Measurements from ENCODE around the gene PTPRT. TPM values are rescaled to one million over a fixed set of nuclear protein-coding genes. Genes with fewer than 3 reads are reported as not detected.

The PTPRT gene
- total and polyA plus RNA-seq, 2 of the 13 experiments (the other 11 are each of a cell fraction or from before 2014, with no cell fraction given): under 0.01 to 0.09 TPM

GRCh38 chr20:42063141-42063540 lies 1126.6 kb downstream of the PTPRT start (continued):
- TF ChIP-seq ZNF160 (CRISPR knock-in tag; IDR thresholded peaks at IDR 0.05): no peak

GRCh38 chr20:42053350-42053749 lies 1136.4 kb downstream of the PTPRT start:
- intact Hi-C loops (cut with micrococcal nuclease; ENCODE audit: unreplicated experiment): no loop called here
- POLR2A ChIA-PET: no interaction called here
- WGBS (ENCODE audit: low lambda C conversion rate): 4% methylated on average over 3 of the region's 3 CpGs
- BruUV-seq (replicated peaks): no TSS peak
- FAIRE-seq (no peak), ATAC-seq (no peak), DNase-seq (ENCODE audit: low spot score) (no peak)
- H3K79me2 ChIP-seq (ENCODE audit: insufficient read depth, low read length): no peaks in the 10 kb centered on the region
- no peak overlapping the region for H2AFZ ChIP-seq (ENCODE audit: low read length)
- no peaks in the 10 kb centered on the region for H3K9me3 ChIP-seq (ENCODE audit: low read length)
- H3K36me3 ChIP-seq (replicated peaks in 1 of 2; ENCODE audit: control insufficient read depth in 1 of 2, insufficient read depth in 2 of 2, low read length in 2 of 2): no peaks in the 10 kb centered on the region
- no peak overlapping the region for H3K27ac ChIP-seq (ENCODE audit: extremely low read length, insufficient read depth, low read length)
- CTCF ChIA-PET (ENCODE audit: low intra/inter-chr PET ratio, low total read pairs): no interaction called here
- H3K4me3 ChIP-seq (replicated peaks in 1 of 3; ENCODE audit: insufficient read depth in 1 of 3, low read depth in 2 of 3, low read length in 3 of 3): no peak overlapping the region
- TF ChIP-seq ZNF235 (CRISPR knock-in tag; IDR thresholded peaks at IDR 0.05; ENCODE audit: borderline replicate concordance): no peak
- TF ChIP-seq JUN (CRISPR knock-in tag; IDR thresholded peaks at IDR 0.05): no peak
- TF ChIP-seq ZC3H13 (CRISPR knock-in tag; IDR thresholded peaks at IDR 0.05): no peak
- TF ChIP-seq ZNF674 (CRISPR knock-in tag; IDR thresholded peaks at IDR 0.05; ENCODE audit: low read depth): no peak
- no peak for TF ChIP-seq ZBTB43 (CRISPR knock-in tag; conservative IDR thresholded peaks at IDR 0.05)
- H3K27me3 ChIP-seq (ENCODE audit: control insufficient read depth in 1 of 2, insufficient read depth in 2 of 2, low read length in 2 of 2): peaks cover 0 to 10% of the 10 kb centered on the region in 2 experiments; a peak in 1 of 5 replicates
- no peaks in the 10 kb centered on the region for H4K20me1 ChIP-seq (ENCODE audit: insufficient read depth, low read length)
- in situ Hi-C loops (cut with HindIII; ENCODE audit: extremely low pct_ligation_motif_present, low pct_unique_long_range_greater_than_20kb): no loop called here
- H3K4me1 ChIP-seq (ENCODE audit: insufficient read depth, low read length): no peaks in the 10 kb centered on the region
- H3K9ac ChIP-seq (ENCODE audit: insufficient read depth, low read depth, low read length): no peak overlapping the region
- no peak overlapping the region for H3K4me2 ChIP-seq (ENCODE audit: low read depth, low read length)

- H4K20me1 ChIP-seq (ENCODE audit: insufficient read depth, low read length): no peaks in the 10 kb centered on the region
- TF ChIP-seq SYNCRIP (IDR thresholded peaks at IDR 0.05; ENCODE audit: insufficient read depth, low read depth, low read length): no peak
- TF ChIP-seq ARNT2 (CRISPR knock-in tag; IDR thresholded peaks at IDR 0.05; ENCODE audit: low read depth): no peak
- TF ChIP-seq BCLAF1 (IDR thresholded peaks at IDR 0.05): no peak
- TF ChIP-seq KLF12 (CRISPR knock-in tag; IDR thresholded peaks at IDR 0.05; ENCODE audit: borderline replicate concordance): no peak
- no peak for TF ChIP-seq ZNF382 (CRISPR knock-in tag; IDR thresholded peaks at IDR 0.05; ENCODE audit: borderline replicate concordance)
- TF ChIP-seq TBL1XR1 (IDR thresholded peaks at IDR 0.05; ENCODE audit: borderline replicate concordance, low read length, partially characterized antibody): no peak
- TF ChIP-seq NFIC (IDR thresholded peaks at IDR 0.05; ENCODE audit: low read length): no peak
- no peak for TF ChIP-seq FOSL1 (CRISPR knock-in tag; IDR thresholded peaks at IDR 0.05; ENCODE audit: borderline replicate concordance)
- no peak for TF ChIP-seq ZNF20 (CRISPR knock-in tag; IDR thresholded peaks at IDR 0.05)
- H3K9me3 ChIP-seq (ENCODE audit: low read length): no peaks in the 10 kb centered on the region
- no peak overlapping the region for H3K4me2 ChIP-seq (ENCODE audit: low read depth, low read length)
- H3K79me2 ChIP-seq (ENCODE audit: insufficient read depth, low read length): no peaks in the 10 kb centered on the region
- no peak for DNase-seq (ENCODE audit: low spot score)
- no peak overlapping the region for H3K4me3 ChIP-seq (replicated peaks in 1 of 3; ENCODE audit: insufficient read depth in 1 of 3, low read depth in 2 of 3, low read length in 3 of 3)
- H3K27me3 ChIP-seq (ENCODE audit: control insufficient read depth in 1 of 2, insufficient read depth in 2 of 2, low read length in 2 of 2): peaks cover 0 to 10% of the 10 kb centered on the region in 2 experiments; a peak in 1 of 5 replicates
- POLR2A ChIA-PET: no interaction called here
- in situ Hi-C loops (cut with HindIII; ENCODE audit: extremely low pct_ligation_motif_present, low pct_unique_long_range_greater_than_20kb) (no loop called here), intact Hi-C loops (cut with micrococcal nuclease; ENCODE audit: unreplicated experiment) (no loop called here)
- no peak for FAIRE-seq
- no peaks in the 10 kb centered on the region for H3K4me1 ChIP-seq (ENCODE audit: insufficient read depth, low read length)
- no peak overlapping the region for H3K9ac ChIP-seq (ENCODE audit: insufficient read depth, low read depth, low read length)
- no peak overlapping the region for H2AFZ ChIP-seq (ENCODE audit: low read length)
- WGBS (ENCODE audit: low lambda C conversion rate): 3% methylated on average over 5 of the region's 5 CpGs
- no TSS peak for BruUV-seq (replicated peaks)
- CTCF ChIA-PET (ENCODE audit: low intra/inter-chr PET ratio, low total read pairs): no interaction called here
- no peak for ATAC-seq
- no peaks in the 10 kb centered on the region for H3K36me3 ChIP-seq (replicated peaks in 1 of 2; ENCODE audit: control insufficient read depth in 1 of 2, insufficient read depth in 2 of 2, low read length in 2 of 2)
- H3K27ac ChIP-seq (ENCODE audit: extremely low read length, insufficient read depth, low read length): no peak overlapping the region
Observed at GRCh38 chr20:42051921-42052320, 1137.8 kb downstream of the PTPRT start.
